Lower leg skin (tissue), 4 donors: ENCODE results near the gene HDAC4. TPM values are rescaled to one million over a fixed set of nuclear protein-coding genes. Genes with fewer than 3 reads are reported as not detected.
A peak's percentile ranks its signal among the peaks of the same experiment; 100 is the strongest.
"Not testable (repeated sequence)": the region's sequence is repeated elsewhere in the genome, so short reads cannot be mapped to it uniquely, and the experiment has no call there.

ENCODE experiments used
- DNase-seq, 2 donors: peaks; one replicate each; pipeline ENCODE4 v3.0.0-alpha.2; 2019; ENCODE audit warnings: low spot score in 2 of 2
- H3K4me3 ChIP-seq: fragments of 200-600 bp; sonication (generic); 2 replicates; pipeline ENCODE4 v1.5.1; 2017; ENCODE audit warnings: mild to moderate bottlenecking, low read depth; ENCODE audit not compliant: poor library complexity, severe bottlenecking
- POLR2A ChIP-seq, 2 donors: fragments of 450-650 bp; IDR thresholded peaks; one replicate each; pipeline ENCODE4 v1.6.1; 2016 to 2017; ENCODE audit warnings: antibody characterized with exemption in 2 of 2, mild to moderate bottlenecking in 1 of 2, moderate library complexity in 1 of 2
- WGBS, 2 donors: methylation state at CpG; one replicate each; pipeline ENCODE4 v1.1.5; 2018; 5-methylcytosine and 5-hydroxymethylcytosine counted together
- intact Hi-C: fragments of 100-400 bp; cut with DNase I; formaldehyde crosslinking; loops from one replicate; pipeline ENCODE4 v1.15.0; 2023; ENCODE audit warnings: low total_unique reads
- total RNA-seq, 4 donors: library from RNA; depleted of rRNA; stranded (reverse); fragments of >200 nt; gene quantifications; one replicate each; pipeline ENCODE4 v1.1.0, GENCODE V29; 2016
- TF ChIP-seq, protein P1 (sequence below), 3 donors: fragments of 450-650 bp; IDR thresholded peaks; one replicate each; pipeline ENCODE4 v1.5.1; 2016; ENCODE audit warnings: antibody characterized with exemption in 3 of 3, mild to moderate bottlenecking in 3 of 3, moderate library complexity in 2 of 3

Gene HDAC4
- total RNA-seq, 4 donors from 2014 or later, result 27.4 to 85.5 (median 57.9) TPM

DNA sequence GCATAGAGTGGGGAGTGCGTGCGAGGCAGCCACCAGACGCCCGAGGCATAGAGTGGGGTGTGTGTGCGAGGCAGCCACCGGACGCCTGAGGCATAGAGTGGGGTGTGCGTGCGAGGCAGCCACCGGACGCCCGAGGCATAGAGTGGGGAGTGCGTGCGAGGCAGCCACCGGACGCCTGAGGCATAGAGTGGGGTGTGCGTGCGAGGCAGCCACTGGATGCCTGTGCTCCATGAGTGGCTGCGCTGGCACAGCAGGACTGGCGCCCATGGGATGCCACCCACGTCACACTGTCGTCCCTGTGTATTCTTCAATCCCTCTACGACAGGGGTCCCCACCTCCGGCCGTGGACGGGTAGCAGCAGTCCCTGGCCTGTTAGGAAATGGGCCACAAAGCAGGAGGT is 221.9 kb downstream of the HDAC4 start:
- intact Hi-C loops, result no loop called here
- no peak overlapping the region for H3K4me3 ChIP-seq
- 98 to 99% methylated on average over 23 to 26 of the region's 26 CpGs for WGBS, 2 donors

GRCh38 chr2:239178484-239178883 is 222.3 kb downstream of the HDAC4 start:
- intact Hi-C loops, result no loop called here
- DNase-seq, result peak in 1 of 2 donors; percentile 68
- no peak for TF ChIP-seq POLR2A (IDR thresholded peaks at IDR 0.05)
- H3K4me3 ChIP-seq, result no peak overlapping the region
- 95 to 98% methylated on average over 10 of the region's 10 CpGs for whole genome bisulfite sequencing, 2 donors

More for the DNA sequence above, 221.9 kb downstream of the HDAC4 start:
- no peak for TF ChIP-seq POLR2A (IDR thresholded peaks at IDR 0.05)
- TF ChIP-seq, protein P1, sequence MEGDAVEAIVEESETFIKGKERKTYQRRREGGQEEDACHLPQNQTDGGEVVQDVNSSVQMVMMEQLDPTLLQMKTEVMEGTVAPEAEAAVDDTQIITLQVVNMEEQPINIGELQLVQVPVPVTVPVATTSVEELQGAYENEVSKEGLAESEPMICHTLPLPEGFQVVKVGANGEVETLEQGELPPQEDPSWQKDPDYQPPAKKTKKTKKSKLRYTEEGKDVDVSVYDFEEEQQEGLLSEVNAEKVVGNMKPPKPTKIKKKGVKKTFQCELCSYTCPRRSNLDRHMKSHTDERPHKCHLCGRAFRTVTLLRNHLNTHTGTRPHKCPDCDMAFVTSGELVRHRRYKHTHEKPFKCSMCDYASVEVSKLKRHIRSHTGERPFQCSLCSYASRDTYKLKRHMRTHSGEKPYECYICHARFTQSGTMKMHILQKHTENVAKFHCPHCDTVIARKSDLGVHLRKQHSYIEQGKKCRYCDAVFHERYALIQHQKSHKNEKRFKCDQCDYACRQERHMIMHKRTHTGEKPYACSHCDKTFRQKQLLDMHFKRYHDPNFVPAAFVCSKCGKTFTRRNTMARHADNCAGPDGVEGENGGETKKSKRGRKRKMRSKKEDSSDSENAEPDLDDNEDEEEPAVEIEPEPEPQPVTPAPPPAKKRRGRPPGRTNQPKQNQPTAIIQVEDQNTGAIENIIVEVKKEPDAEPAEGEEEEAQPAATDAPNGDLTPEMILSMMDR (IDR thresholded peaks at IDR 0.05), result no peak
- peak in 1 of 2 donors; percentile 63 for DNase-seq

DNA sequence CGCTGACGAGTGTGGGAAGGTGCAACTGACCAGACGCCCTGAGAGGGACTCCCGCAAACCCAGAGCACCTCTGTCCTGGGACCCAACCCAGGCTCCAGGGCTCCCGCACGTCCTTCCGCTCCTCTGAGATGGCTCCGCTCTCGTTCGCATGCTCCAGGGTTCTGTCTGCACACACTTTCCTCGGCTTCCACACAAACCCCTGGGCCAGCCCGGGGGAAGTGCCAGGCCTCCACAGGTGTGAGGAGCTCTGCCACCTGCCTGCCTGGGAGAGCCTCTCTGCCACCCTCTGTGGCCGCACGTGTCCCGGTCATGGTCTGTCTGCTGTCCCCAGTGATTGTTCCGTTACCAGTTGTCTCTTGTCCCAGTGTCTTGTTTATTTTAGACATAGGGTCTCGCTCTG is 222.9 kb downstream of the HDAC4 start:
- TF ChIP-seq POLR2A (IDR thresholded peaks at IDR 0.05), result no peak
- TF ChIP-seq, protein P1 (IDR thresholded peaks at IDR 0.05), result no peak
- H3K4me3 ChIP-seq, result no peak overlapping the region
- WGBS, 2 donors, result 96% methylated on average over 17 of the region's 17 CpGs
- DNase-seq, result peak in 1 of 2 donors; percentile 56
- intact Hi-C loops, result no loop called here

DNA sequence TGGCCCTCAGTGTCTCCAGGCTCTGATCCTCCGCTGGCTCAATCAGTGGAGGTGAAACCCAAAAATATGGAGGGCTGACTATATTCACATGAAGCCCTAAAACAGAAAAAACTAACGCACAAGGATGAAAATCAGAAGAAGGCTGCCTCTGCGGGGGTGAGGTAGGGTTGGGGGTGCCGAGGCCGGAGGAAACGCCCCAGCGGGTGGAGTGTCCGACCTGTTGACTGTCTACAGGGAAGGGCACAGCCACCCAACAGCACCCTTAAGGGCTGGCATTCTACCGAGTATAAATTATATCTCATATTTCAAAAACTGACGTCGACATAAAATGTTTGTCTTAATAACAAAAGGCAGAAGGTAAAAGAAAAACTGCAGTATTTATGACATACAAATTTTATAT is 223.5 kb downstream of the HDAC4 start:
- no peak overlapping the region for H3K4me3 ChIP-seq
- TF ChIP-seq, protein P1 (IDR thresholded peaks at IDR 0.05), result no peak
- TF ChIP-seq POLR2A (IDR thresholded peaks at IDR 0.05), result no peak
- peak in 1 of 2 donors; percentile 56 for DNase-seq
- WGBS, 2 donors, result 95 to 97% methylated on average over 11 of the region's 11 CpGs
- intact Hi-C loops, result no loop called here

DNA sequence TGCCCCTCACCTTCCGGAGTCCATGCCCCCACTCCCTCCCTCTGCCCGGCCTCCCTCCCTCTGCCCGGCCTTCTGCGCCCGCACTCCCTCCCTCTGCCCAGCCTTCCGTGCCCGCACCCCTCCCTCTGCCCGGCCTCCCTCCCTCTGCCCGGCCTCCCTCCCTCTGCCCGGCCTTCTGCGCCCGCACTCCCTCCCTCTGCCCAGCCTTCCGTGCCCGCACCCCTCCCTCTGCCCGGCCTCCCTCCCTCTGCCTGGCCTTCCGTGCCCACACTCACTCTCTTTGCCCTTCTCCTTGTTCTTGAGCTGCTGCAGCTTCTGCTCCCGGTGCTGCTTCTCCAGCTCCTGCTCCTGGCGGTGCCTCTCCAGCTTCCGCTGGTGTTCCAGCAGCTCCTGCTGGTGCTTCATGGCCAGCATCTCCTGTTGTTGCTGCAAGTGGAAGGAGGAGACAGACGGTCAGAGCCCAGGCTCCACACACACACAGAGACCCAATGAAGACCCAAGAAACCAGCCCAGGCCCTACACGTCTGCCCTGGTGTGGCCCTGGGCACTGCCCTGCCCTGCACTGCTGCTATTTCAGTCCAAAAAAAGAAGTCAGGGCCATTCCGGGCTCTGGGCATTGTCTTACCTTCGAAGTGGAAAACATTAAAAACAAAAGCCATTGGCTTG is 224.5 kb downstream of the HDAC4 start:
- DNase-seq, result peak in 1 of 2 donors; percentile 20
- whole genome bisulfite sequencing, 2 donors, result 87 to 89% methylated on average over 21 to 22 of the region's 23 CpGs
- intact Hi-C loops, H3K4me3 ChIP-seq: not testable (repeated sequence)

DNA sequence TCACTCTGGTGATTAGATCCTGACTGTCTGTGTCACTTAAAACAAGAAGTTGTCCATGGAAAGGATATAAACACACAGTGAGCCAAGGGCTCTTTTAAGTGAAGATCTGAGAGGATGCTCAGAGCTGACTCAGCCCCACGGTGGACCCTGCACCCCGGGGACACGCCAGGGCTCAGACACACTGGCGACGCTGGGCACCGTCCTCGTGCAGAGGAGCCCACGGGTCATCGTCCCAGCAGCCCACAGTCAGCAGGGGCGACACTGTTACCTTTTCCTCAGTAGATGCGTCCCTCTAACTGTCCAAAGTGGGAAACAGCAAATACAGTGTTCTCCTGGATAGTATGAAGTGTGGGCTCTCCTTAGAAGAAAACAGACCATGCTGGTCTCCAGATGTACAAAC is 225.6 kb downstream of the HDAC4 start:
- TF ChIP-seq POLR2A (IDR thresholded peaks at IDR 0.05), result no peak
- TF ChIP-seq, protein P1 (IDR thresholded peaks at IDR 0.05), result no peak
- DNase-seq, result peak in 1 of 2 donors; percentile 60
- WGBS, 2 donors, result 91 to 98% methylated on average over 10 to 11 of the region's 11 CpGs
- H3K4me3 ChIP-seq, result no peak overlapping the region
- intact Hi-C loops, result no loop called here

DNA sequence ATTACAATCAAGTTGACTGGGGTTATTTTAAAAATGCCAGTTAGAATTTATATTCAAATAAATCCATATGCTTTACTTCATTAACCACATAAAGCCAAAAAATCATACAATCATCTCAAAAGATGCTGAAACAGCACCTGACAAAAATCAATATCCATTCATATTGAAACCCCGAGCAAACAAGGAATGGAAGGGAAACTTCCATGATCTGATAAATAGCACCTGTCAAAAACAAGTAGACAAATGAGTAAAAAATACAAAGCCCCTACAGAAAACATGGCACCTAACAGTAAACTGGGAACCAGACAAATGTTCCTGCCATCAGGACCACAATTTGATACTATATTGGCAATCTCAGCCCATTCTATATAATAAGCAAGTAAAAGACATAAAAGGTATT is 227.5 kb downstream of the HDAC4 start:
- WGBS, 2 donors, result 94 to 98% methylated on average over 1 of the region's 1 CpG
- intact Hi-C loops, result no loop called here
- TF ChIP-seq, protein P1 (IDR thresholded peaks at IDR 0.05), result no peak
- no peak for TF ChIP-seq POLR2A (IDR thresholded peaks at IDR 0.05)
- no peak for DNase-seq
- no peak overlapping the region for H3K4me3 ChIP-seq
